OCI-LY7 (cell line): Measurements from ENCODE around the gene PLXNA1.

Experiments used
- CTCF ChIP-seq: fragments of 200-600 bp; sonication (generic); conservative IDR thresholded peaks from 2 replicates; pipeline ENCODE4 v1.5.1; 2014; ENCODE audit warnings: mild to moderate bottlenecking, antibody characterized with exemption, low read length, moderate library complexity, mixed read lengths
- EZH2phosphoT487 ChIP-seq: fragments of 200-600 bp; sonication (generic); IDR thresholded peaks from 2 replicates; pipeline ENCODE4 v1.6.1; 2018; ENCODE audit warnings: low read depth, borderline replicate concordance, mild to moderate bottlenecking, mixed run types, antibody characterized with exemption, low read length, moderate library complexity, mixed read lengths

DNA sequence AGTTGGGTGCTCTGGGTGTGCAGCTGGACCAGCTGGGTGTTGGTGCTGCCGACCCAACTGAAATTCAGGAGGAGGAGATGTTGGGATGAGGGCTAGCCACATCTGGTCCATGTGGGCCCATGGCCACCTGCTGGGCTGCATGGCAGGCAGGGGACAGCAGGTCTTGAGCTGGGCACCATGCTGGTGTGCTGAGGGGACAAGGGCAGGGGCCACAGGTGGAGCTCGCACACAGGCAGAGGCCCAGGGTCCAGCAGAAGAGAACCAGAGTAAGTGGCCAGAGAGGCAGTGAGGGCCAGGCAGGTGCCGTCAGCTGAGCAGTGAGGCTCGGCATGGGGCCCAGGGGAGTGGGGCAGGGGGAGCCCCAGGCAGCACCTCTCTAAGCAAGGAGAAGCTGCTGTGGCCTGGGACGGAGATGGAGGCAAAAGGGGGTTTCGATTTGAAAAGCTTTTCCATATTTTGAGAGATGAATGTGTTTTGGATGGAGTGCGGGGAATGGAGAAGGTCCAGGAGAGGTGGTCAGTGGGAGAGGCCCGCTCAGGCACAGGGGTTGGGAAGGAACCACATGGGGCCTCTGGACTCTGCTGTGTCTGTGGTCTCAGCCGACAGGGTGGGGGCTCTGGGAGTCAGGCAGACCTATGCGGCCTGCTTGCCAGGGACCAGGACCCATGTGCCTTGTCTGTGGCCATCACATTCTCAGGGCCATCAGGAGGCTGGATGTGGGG lies 30.5 kb upstream of the PLXNA1 start:
- TF ChIP-seq CTCF (no peak), EZH2phosphoT487 (no peak)
